HG03571 (cell line): Measurements from ENCODE around the gene HP.
"Not testable (repeated sequence)": the region's sequence is repeated elsewhere in the genome, so short reads cannot be mapped to it uniquely, and the experiment has no call there.

ENCODE experiments used
- ATAC-seq: cut with Tn5 transposase; IDR thresholded peaks from one replicate; pipeline ENCODE4 v1.9.1; 2021; ENCODE audit not compliant: unreplicated experiment

The HP gene

GRCh38 chr16:72042157-72042660 lies 12.1 kb upstream of the HP start:
- no peak for ATAC-seq

GRCh38 chr16:72043058-72043457 lies 11.2 kb upstream of the HP start:
- ATAC-seq: no peak

- ATAC-seq: no peak
These were observed 10.8 kb upstream of the HP start for GRCh38 chr16:72043539-72043938.

GRCh38 chr16:72044296-72044695 lies 10.0 kb upstream of the HP start:
- ATAC-seq: no peak

- no peak for ATAC-seq
These were observed 9.4 kb upstream of the HP start for GRCh38 chr16:72044825-72045359.

GRCh38 chr16:72049110-72049509 lies 5.2 kb upstream of the HP start:
- ATAC-seq: no peak

- no peak for ATAC-seq
These were observed 3.4 kb upstream of the HP start for GRCh38 chr16:72050769-72051464.

- no peak for ATAC-seq
These were observed 2.5 kb upstream of the HP start for GRCh38 chr16:72051818-72052217.

- no peak for ATAC-seq
These were observed 1.6 kb downstream of the HP start for GRCh38 chr16:72055911-72056310.

- not testable (repeated sequence) for ATAC-seq
These were observed 3.0 kb downstream of the HP start for GRCh38 chr16:72057313-72057712.

GRCh38 chr16:72059060-72059459 lies 4.8 kb downstream of the HP start:
- ATAC-seq: not testable (repeated sequence)

- ATAC-seq: no peak
These were observed 6.1 kb downstream of the HP start for GRCh38 chr16:72060405-72060804.

GRCh38 chr16:72061564-72061963 lies 7.3 kb downstream of the HP start:
- no peak for ATAC-seq

GRCh38 chr16:72064361-72064894 lies 10.1 kb downstream of the HP start:
- no peak for ATAC-seq

GRCh38 chr16:72066747-72067146 lies 12.4 kb downstream of the HP start:
- no peak for ATAC-seq

GRCh38 chr16:72068930-72069329 lies 14.6 kb downstream of the HP start:
- no peak for ATAC-seq

GRCh38 chr16:72072514-72073342 lies 18.4 kb downstream of the HP start:
- ATAC-seq: no peak

- no peak for ATAC-seq
These were observed 19.4 kb downstream of the HP start for GRCh38 chr16:72073560-72074230.

GRCh38 chr16:72075067-72075466 lies 20.8 kb downstream of the HP start:
- not testable (repeated sequence) for ATAC-seq

GRCh38 chr16:72076991-72077706 lies 22.8 kb downstream of the HP start:
- ATAC-seq: not testable (repeated sequence)
